A549 (cell line): Measurements from ENCODE around the gene TMEM119.

Experiments used
- CTCF ChIP-seq: fragments of >200 bp; sonication (Bioruptor Twin); formaldehyde crosslinking; IDR thresholded peaks from 3 replicates; pipeline ENCODE4 v1.5.1; 2016
- E2F6 ChIP-seq: IDR thresholded peaks from 2 replicates; pipeline ENCODE4 v1.6.1; 2012; ENCODE audit warnings: low read depth, borderline replicate concordance
- ELK1 ChIP-seq: fragments of 150-350 bp; IDR thresholded peaks from 2 replicates; pipeline ENCODE4 v1.6.1; 2014; ENCODE audit warnings: low read depth, mild to moderate bottlenecking, low read length
- MAX ChIP-seq: IDR thresholded peaks from 2 replicates; pipeline ENCODE4 v1.6.1; 2012
- PHF8 ChIP-seq: fragments of 200-600 bp; sonication (generic); IDR thresholded peaks from 2 replicates; pipeline ENCODE4 v1.6.1; 2016; ENCODE audit warnings: low read depth, mild to moderate bottlenecking, antibody characterized with exemption, moderate library complexity, borderline replicate concordance
- POLR2A ChIP-seq: IDR thresholded peaks from 2 replicates; pipeline ENCODE4 v1.6.1; 2012; ENCODE audit warnings: mild to moderate bottlenecking, low read length
- SREBF2 ChIP-seq: fragments of 450-650 bp; IDR thresholded peaks from 2 replicates; pipeline ENCODE4 v1.6.1; 2014; ENCODE audit warnings: mild to moderate bottlenecking, moderate library complexity

GRCh38 chr12:108580531-108580930 is 17.4 kb downstream of the TMEM119 start:
- no peak for TF ChIP-seq CTCF
- no peak for TF ChIP-seq ELK1
- TF ChIP-seq E2F6: no peak
- TF ChIP-seq POLR2A: no peak
- no peak for TF ChIP-seq MAX
- no peak for TF ChIP-seq PHF8
- no peak for TF ChIP-seq SREBF2
